Prostate gland (tissue), 2 donors: ENCODE results near the gene WDFY4. TPM values are rescaled to one million over a fixed set of nuclear protein-coding genes. Genes with fewer than 3 reads are reported as not detected.

Experiments used
- DNase-seq: peaks from one replicate; pipeline ENCODE4 v3.0.0-alpha.2; 2019; ENCODE audit warnings: low spot score
- H3K27ac ChIP-seq, 2 donors: fragments of 200-600 bp; sonication (generic); 2 replicates each; pipeline ENCODE4 v1.5.1; 2017 to 2019
- H3K27me3 ChIP-seq: fragments of 200-600 bp; sonication (generic); replicated peaks from 2 replicates; pipeline ENCODE4 v1.5.1; 2019; ENCODE audit not compliant: insufficient read depth
- H3K36me3 ChIP-seq, 2 donors: fragments of 200-600 bp; sonication (generic); 1 replicate in 1 of 2; 2 replicates in 1 of 2; pipeline versions ENCODE4 v1.5.1 to v1.8.1; 2017 to 2019
- H3K4me1 ChIP-seq: fragments of 200-600 bp; sonication (generic); replicated peaks from 2 replicates; pipeline ENCODE4 v1.5.1; 2019
- H3K4me3 ChIP-seq, 2 donors: fragments of 200-600 bp; sonication (generic); 2 replicates each; pipeline ENCODE4 v1.5.1; 2017 to 2019
- H3K9me3 ChIP-seq: fragments of 200-600 bp; sonication (generic); 2 replicates; pipeline ENCODE4 v1.5.1; 2017
- POLR2A ChIP-seq: fragments of 450-650 bp; IDR thresholded peaks from one replicate; pipeline ENCODE4 v1.6.1; 2016; ENCODE audit warnings: antibody characterized with exemption, mild to moderate bottlenecking
- POLR2AphosphoS5 ChIP-seq: sonication (generic); formaldehyde crosslinking; IDR thresholded peaks from one replicate; pipeline ENCODE4 v1.6.1; 2017; ENCODE audit warnings: antibody characterized with exemption
- WGBS: methylation state at CpG from one replicate; pipeline ENCODE4 v1.1.5; 2018; 5-methylcytosine and 5-hydroxymethylcytosine counted together
- intact Hi-C: fragments of 100-400 bp; cut with DNase I; formaldehyde crosslinking; loops from one replicate; pipeline ENCODE4 v1.14.2; 2022
- total RNA-seq, 2 donors: library from RNA; depleted of rRNA; stranded (reverse); fragments of >200 nt; gene quantifications; one replicate each; pipeline ENCODE4 v1.1.0, GENCODE V29; 2016
- TF ChIP-seq, protein P1 (sequence below), 4 experiments: fragments of 200-600 bp in 2 of 4; fragments of 450-650 bp in 2 of 4; sonication (generic) in 2 of 4; IDR thresholded peaks; 1 replicate in 3 of 4; 2 replicates in 1 of 4; pipeline ENCODE4 v1.5.1; 2016 to 2019; ENCODE audit warnings: antibody characterized with exemption in 4 of 4, mild to moderate bottlenecking in 2 of 4, moderate library complexity in 2 of 4

Gene WDFY4
- total RNA-seq, 2 donors from 2014 or later: 0.59 to 5.7 TPM

DNA sequence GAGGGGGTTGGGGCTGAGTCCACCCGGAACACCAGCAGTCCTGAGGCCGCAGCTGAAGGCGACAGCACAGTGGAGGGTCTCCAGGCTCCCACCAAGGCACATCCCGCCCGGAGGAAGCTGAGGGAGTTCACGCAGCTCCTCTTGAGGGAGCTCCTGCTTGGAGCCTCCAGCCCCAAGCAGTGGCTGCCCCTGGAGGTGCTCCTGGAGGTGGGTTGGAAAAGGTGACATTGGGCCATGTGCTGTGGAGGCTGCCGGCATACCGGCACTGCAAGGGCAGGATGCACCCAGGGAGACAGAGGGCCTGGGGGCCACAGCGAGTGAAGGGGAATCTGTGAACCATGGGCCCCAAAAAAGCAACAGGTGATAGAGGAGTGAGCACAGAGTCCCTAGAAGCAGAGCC, 135.6 kb downstream of the WDFY4 start:
- Histone ChIP-seq H3K27ac (no peak overlapping the region), H3K27me3 (no peaks in the 10 kb centered on the region), H3K4me1 (no peaks in the 10 kb centered on the region), H3K4me3 (no peak overlapping the region), H3K9me3 (no peaks in the 10 kb centered on the region), H3K36me3 (no peaks in the 10 kb centered on the region)
- WGBS: 91% methylated on average over 9 of the region's 9 CpGs
- TF ChIP-seq POLR2AphosphoS5 (no peak), POLR2A (no peak)
- TF ChIP-seq, protein P1, sequence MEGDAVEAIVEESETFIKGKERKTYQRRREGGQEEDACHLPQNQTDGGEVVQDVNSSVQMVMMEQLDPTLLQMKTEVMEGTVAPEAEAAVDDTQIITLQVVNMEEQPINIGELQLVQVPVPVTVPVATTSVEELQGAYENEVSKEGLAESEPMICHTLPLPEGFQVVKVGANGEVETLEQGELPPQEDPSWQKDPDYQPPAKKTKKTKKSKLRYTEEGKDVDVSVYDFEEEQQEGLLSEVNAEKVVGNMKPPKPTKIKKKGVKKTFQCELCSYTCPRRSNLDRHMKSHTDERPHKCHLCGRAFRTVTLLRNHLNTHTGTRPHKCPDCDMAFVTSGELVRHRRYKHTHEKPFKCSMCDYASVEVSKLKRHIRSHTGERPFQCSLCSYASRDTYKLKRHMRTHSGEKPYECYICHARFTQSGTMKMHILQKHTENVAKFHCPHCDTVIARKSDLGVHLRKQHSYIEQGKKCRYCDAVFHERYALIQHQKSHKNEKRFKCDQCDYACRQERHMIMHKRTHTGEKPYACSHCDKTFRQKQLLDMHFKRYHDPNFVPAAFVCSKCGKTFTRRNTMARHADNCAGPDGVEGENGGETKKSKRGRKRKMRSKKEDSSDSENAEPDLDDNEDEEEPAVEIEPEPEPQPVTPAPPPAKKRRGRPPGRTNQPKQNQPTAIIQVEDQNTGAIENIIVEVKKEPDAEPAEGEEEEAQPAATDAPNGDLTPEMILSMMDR (IDR thresholded peaks at IDR 0.05): no peak
- intact Hi-C loops: no loop called here
- DNase-seq: no peak

DNA sequence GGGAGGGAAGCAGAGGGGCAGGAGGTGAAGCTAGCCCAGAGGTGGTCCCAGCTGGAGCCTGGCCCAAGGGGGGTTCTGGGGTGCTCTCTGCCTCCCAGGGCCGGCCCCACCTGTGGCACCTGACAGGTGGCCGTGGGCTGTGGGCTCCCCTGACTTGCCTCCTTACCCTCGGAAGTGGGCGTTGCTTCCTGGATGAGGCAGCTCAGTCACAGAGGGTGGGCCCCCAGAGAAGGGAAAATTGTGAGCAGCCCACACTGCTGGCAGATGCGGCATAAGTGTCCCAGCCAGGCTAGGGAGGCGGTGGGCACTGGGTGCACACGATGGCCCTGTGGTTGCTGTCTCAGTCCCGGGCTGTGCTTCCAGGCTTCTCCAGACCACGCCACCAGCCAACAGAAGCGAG, 136.0 kb downstream of the WDFY4 start:
- WGBS: 90% methylated on average over 7 of the region's 10 CpGs
- no peaks in the 10 kb centered on the region for H3K4me1 ChIP-seq

GRCh38 chr10:48821111-48821510, 136.4 kb downstream of the WDFY4 start:
- intact Hi-C loops: no loop called here
- WGBS: 86% methylated on average over 4 of the region's 4 CpGs

More for the DNA sequence above, 136.0 kb downstream of the WDFY4 start:
- DNase-seq: no peak
- Histone ChIP-seq H3K27ac (no peak overlapping the region), H3K9me3 (no peaks in the 10 kb centered on the region), H3K36me3 (no peaks in the 10 kb centered on the region), H3K4me3 (no peak overlapping the region), H3K27me3 (no peaks in the 10 kb centered on the region)
- intact Hi-C loops: no loop called here
- TF ChIP-seq POLR2A: no peak
- TF ChIP-seq, protein P1 (IDR thresholded peaks at IDR 0.05): no peak
- no peak for TF ChIP-seq POLR2AphosphoS5

DNA sequence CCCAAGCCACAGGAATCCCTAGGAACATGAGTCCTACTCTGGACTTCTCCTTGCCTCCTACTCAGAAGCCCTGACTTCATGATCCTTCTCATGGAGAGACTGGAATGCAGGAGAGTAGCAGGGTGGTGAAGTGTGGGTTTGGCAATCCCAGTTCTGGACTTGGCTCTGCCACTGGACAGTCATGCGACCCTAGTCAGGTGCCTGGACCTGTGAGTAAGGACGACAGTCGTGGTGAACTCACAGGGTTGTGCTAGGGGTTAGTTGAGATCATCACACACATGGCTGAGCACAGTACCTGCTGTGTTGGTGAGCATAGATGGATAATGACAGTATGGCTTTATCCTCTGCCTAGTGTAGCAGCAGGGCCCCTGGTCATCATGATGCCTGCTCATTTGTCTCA, 137.0 kb downstream of the WDFY4 start:
- no peak overlapping the region for H3K27ac ChIP-seq
- WGBS: 92% methylated on average over 3 of the region's 3 CpGs
- no peaks in the 10 kb centered on the region for H3K36me3 ChIP-seq
- H3K27me3 ChIP-seq: no peaks in the 10 kb centered on the region
- no peak for DNase-seq
- H3K9me3 ChIP-seq: no peaks in the 10 kb centered on the region
- TF ChIP-seq, protein P1 (IDR thresholded peaks at IDR 0.05): no peak
- no peak for TF ChIP-seq POLR2AphosphoS5
- TF ChIP-seq POLR2A: no peak
- intact Hi-C loops: no loop called here
- no peak overlapping the region for H3K4me3 ChIP-seq
- H3K4me1 ChIP-seq: no peaks in the 10 kb centered on the region

More at GRCh38 chr10:48821111-48821510, 136.4 kb downstream of the WDFY4 start:
- Histone ChIP-seq H3K36me3 (no peaks in the 10 kb centered on the region), H3K27ac (no peak overlapping the region), H3K4me3 (no peak overlapping the region), H3K4me1 (no peaks in the 10 kb centered on the region), H3K9me3 (no peaks in the 10 kb centered on the region), H3K27me3 (no peaks in the 10 kb centered on the region)
- DNase-seq: no peak
- TF ChIP-seq POLR2A (no peak), POLR2AphosphoS5 (no peak)
- TF ChIP-seq, protein P1 (IDR thresholded peaks at IDR 0.05): no peak

DNA sequence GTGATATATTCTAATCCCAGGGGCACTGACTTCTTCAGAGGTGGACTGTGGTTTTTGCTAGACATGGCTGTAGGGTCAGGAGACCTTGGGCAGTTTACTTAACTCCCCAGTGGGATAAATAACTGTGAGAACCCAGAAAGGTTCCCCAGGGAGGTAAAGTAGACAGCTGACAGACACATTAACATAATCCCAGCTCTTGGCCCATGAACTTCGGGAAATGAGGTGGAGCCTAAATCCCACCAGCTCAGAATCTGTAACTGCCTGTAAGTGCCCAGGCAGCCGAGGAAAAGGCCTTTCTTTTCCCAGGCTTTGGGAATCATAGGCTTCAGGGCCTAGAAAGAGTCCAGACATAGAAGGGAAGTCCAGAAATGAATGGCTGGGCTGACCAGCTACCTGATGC, 149.0 kb downstream of the WDFY4 start:
- Histone ChIP-seq H3K4me1 (no peaks in the 10 kb centered on the region), H3K27me3 (no peaks in the 10 kb centered on the region), H3K4me3 (no peak overlapping the region), H3K27ac (no peak overlapping the region), H3K9me3 (no peaks in the 10 kb centered on the region), H3K36me3 (no peaks in the 10 kb centered on the region)
- TF ChIP-seq, protein P1 (IDR thresholded peaks at IDR 0.05): no peak
- TF ChIP-seq POLR2A: no peak
- TF ChIP-seq POLR2AphosphoS5: no peak
- WGBS: 86% methylated on average over 2 of the region's 2 CpGs
- DNase-seq: no peak
- intact Hi-C loops: no loop called here
